Smooth muscle cell (in vitro differentiated cells): ENCODE data around the gene NOC4L. TPM values are rescaled to one million over a fixed set of nuclear protein-coding genes. Genes with fewer than 3 reads are reported as not detected.

Source experiments
- DNase-seq: peaks from one replicate; lab custom pipeline; 2025; ENCODE audit not compliant: unreplicated experiment; lab: John Stamatoyannopoulos, UW
- H2AFZ ChIP-seq: fragments of 200-600 bp; sonication (generic); 2 replicates; pipeline ENCODE4 v1.6.0; 2016; ENCODE audit warnings: antibody characterized with exemption, low read depth, mild to moderate bottlenecking
- H3F3A ChIP-seq: fragments of 200-600 bp; sonication (generic); 2 replicates; pipeline ENCODE4 v1.6.0; 2017; ENCODE audit warnings: antibody characterized with exemption, low read depth
- H3K27ac ChIP-seq: fragments of 200-600 bp; sonication (generic); 2 replicates; pipeline ENCODE4 v1.5.1; 2016; ENCODE audit warnings: low read depth, mild to moderate bottlenecking
- H3K27me3 ChIP-seq: fragments of 200-600 bp; sonication (generic); 2 replicates; pipeline ENCODE4 v1.6.1; 2016; ENCODE audit warnings: low read depth, mild to moderate bottlenecking
- H3K36me3 ChIP-seq: fragments of 200-600 bp; sonication (generic); 2 replicates; pipeline ENCODE4 v1.5.1; 2016; ENCODE audit warnings: low read depth
- H3K4me1 ChIP-seq: fragments of 200-600 bp; sonication (generic); 2 replicates; pipeline ENCODE4 v1.5.1; 2016; ENCODE audit warnings: low read depth
- H3K4me2 ChIP-seq: fragments of 200-600 bp; sonication (generic); 2 replicates; pipeline ENCODE4 v1.6.0; 2016; ENCODE audit warnings: mild to moderate bottlenecking
- H3K4me3 ChIP-seq: fragments of 200-600 bp; sonication (generic); 2 replicates; pipeline ENCODE4 v1.5.1; 2016; ENCODE audit warnings: mild to moderate bottlenecking
- H3K79me2 ChIP-seq: fragments of 200-600 bp; sonication (generic); 2 replicates; pipeline ENCODE4 v1.6.0; 2016; ENCODE audit warnings: low read depth, mild to moderate bottlenecking
- H3K9ac ChIP-seq: fragments of 200-600 bp; sonication (generic); 2 replicates; pipeline ENCODE4 v1.6.0; 2016; ENCODE audit warnings: low read depth
- H3K9me3 ChIP-seq: fragments of 200-600 bp; sonication (generic); replicated peaks from 2 replicates; pipeline ENCODE4 v1.5.1; 2016; ENCODE audit warnings: low read depth
- H4K20me1 ChIP-seq: fragments of 200-600 bp; sonication (generic); 2 replicates; pipeline ENCODE4 v1.6.0; 2016; ENCODE audit warnings: low read depth
- WGBS: methylation state at CpG from one replicate; pipeline ENCODE4 v1.1.7; 2016; ENCODE audit warnings: low lambda C conversion rate; 5-methylcytosine and 5-hydroxymethylcytosine counted together
- polyA plus RNA-seq: library from polyadenylated mRNA; unstranded; fragments of >200 nt; fragmentation: Nextera tagmentation; extraction: Ambion mirVana; gene quantifications from 2 replicates; pipeline ENCODE4 v1.2.1, GENCODE V29; 2016
- total RNA-seq: library from RNA; depleted of rRNA; stranded (reverse); fragments of >200 nt; gene quantifications from 2 replicates; pipeline ENCODE4 v1.2.3, GENCODE V29; 2014
- TF ChIP-seq, protein P1 (sequence below): fragments of 200-600 bp; sonication (generic); IDR thresholded peaks from 2 replicates; pipeline ENCODE4 v1.5.1; 2017; ENCODE audit warnings: borderline replicate concordance, mild to moderate bottlenecking, antibody characterized with exemption; ENCODE audit not compliant: insufficient read depth, poor library complexity, severe bottlenecking

The NOC4L gene
- total and polyA plus RNA-seq, 2 experiments from 2014 or later = 9.8 to 39.9 TPM

DNA sequence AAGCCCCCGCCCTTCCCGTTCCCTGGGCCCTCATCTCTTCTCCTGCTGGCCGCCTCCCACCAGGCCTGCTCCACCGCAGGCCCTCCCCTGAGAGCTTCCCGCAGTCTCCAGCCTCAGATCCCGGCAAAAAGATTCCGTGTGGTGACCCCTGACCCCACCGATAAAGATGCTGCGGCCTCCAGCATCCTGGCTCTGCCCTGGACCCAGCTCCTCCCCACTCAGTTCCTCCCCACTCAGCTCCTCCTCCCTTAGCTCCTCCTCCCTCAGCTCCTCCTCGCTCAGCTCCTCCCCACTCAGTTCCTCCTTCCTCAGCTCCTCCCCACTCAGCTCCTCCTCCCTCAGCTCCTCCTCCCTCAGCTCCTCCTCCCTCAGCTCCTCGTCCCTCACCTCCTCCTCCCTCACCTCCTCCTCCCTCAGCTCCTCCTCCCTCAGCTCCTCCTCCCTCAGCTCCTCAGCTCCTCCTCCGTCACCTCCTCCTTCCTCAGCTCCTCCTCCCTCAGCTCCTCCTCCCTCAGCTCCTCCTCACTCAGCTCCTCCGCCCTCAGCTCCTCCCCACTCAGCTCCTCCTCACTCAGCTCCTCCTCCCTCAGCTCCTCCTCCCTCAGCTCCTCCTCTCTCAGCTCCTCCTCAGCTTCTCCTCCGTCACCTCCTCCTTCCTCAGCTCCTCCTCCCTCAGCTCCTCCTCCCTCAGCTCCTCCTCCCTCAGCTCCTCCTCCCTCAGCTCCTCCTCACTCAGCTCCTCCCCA lies 17.0 kb downstream of the NOC4L start:
- no peak overlapping the region for H3K4me2 ChIP-seq
- no peaks in the 10 kb centered on the region for H3K4me1 ChIP-seq
- H3K27ac ChIP-seq = no peak overlapping the region
- H2AFZ ChIP-seq = no peak overlapping the region
- no peaks in the 10 kb centered on the region for H4K20me1 ChIP-seq
- no peaks in the 10 kb centered on the region for H3K9me3 ChIP-seq
- H3K27me3 ChIP-seq = no peaks in the 10 kb centered on the region
- DNase-seq = no peak
- H3F3A ChIP-seq = no peaks in the 10 kb centered on the region
- no peak overlapping the region for H3K4me3 ChIP-seq
- H3K9ac ChIP-seq = no peak overlapping the region
- no peaks in the 10 kb centered on the region for H3K79me2 ChIP-seq
- WGBS = 81% methylated on average over 7 of the region's 14 CpGs
- no peaks in the 10 kb centered on the region for H3K36me3 ChIP-seq
- TF ChIP-seq, protein P1, sequence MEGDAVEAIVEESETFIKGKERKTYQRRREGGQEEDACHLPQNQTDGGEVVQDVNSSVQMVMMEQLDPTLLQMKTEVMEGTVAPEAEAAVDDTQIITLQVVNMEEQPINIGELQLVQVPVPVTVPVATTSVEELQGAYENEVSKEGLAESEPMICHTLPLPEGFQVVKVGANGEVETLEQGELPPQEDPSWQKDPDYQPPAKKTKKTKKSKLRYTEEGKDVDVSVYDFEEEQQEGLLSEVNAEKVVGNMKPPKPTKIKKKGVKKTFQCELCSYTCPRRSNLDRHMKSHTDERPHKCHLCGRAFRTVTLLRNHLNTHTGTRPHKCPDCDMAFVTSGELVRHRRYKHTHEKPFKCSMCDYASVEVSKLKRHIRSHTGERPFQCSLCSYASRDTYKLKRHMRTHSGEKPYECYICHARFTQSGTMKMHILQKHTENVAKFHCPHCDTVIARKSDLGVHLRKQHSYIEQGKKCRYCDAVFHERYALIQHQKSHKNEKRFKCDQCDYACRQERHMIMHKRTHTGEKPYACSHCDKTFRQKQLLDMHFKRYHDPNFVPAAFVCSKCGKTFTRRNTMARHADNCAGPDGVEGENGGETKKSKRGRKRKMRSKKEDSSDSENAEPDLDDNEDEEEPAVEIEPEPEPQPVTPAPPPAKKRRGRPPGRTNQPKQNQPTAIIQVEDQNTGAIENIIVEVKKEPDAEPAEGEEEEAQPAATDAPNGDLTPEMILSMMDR = no peak

DNA sequence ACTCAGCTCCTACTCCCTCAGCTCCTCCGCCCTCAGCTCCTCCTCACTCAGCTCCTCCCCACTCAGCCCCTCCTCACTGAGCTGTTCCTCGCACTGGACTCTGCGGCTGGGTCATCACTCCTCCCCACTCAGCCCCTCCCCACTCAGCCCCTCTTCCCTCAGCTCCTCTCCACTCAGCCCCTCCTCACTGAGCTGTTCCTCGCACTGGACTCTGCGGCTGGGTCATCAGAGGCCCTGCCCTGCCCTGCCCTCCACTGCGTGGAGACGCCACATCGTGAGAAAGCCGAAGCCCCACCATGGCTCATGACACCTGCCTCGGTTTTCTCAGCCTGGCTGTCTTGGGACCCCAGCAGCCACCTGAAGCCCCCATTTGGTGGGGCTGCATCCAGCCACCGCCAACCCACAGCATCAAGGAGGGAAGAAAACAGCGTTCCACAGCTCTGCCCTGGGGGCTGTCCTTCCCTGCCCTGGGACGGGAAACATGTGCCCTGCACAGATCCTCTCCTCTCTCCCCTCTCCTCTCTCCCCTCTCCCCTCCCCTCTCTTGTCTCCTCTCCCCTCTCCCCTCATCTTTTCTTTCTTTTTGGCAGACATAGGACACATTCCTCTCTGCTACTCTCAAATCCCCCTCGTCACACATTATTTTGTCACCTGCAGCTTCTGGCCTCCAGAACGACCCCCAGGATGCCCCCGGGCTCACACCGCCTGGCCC lies 17.7 kb downstream of the NOC4L start:
- H3K4me3 ChIP-seq = no peak overlapping the region
- no peak overlapping the region for H3K4me2 ChIP-seq

DNA sequence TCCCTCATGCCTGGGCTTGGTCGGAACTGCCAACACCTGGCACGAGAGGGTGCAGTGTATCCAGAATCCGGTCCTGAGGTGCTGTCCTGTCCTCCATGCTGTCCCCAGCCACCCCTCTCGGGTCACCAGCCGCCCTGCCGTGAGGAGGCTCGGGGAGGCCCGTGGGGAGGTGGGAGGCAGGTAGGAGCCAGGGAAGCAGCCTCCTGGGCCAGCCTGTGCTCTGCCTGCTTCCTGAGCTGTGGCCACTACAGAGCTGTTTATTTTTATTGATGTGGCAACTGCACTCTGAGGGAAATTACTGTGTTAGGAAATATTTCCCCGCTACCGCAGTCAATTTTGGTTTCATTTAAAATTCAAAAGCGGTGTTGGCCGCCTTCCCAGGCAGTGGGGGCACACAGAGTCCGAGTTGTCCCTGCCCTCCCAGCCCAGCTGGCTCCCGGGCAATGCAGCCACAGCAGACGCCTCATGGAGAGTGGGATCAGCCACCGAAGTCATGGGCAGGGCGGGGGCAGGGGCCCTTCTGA lies 18.3 kb downstream of the NOC4L start:
- TF ChIP-seq, protein P1 = no peak
- no peak overlapping the region for H3K27ac ChIP-seq
- 66% methylated on average over 16 of the region's 17 CpGs for WGBS
- H3K9ac ChIP-seq = no peak overlapping the region
- H3K9me3 ChIP-seq = no peaks in the 10 kb centered on the region
- H3K79me2 ChIP-seq = no peaks in the 10 kb centered on the region
- H2AFZ ChIP-seq = no peak overlapping the region
- H3K4me3 ChIP-seq = no peak overlapping the region
- no peak overlapping the region for H3K4me2 ChIP-seq
- H3F3A ChIP-seq = no peaks in the 10 kb centered on the region
- H4K20me1 ChIP-seq = no peaks in the 10 kb centered on the region
- H3K4me1 ChIP-seq = no peaks in the 10 kb centered on the region
- DNase-seq = no peak
- H3K27me3 ChIP-seq = no peaks in the 10 kb centered on the region
- no peaks in the 10 kb centered on the region for H3K36me3 ChIP-seq

More for the DNA sequence above, 17.7 kb downstream of the NOC4L start:
- Histone ChIP-seq H3K27me3 (no peaks in the 10 kb centered on the region), H3F3A (no peaks in the 10 kb centered on the region), H3K4me1 (no peaks in the 10 kb centered on the region), H3K9me3 (no peaks in the 10 kb centered on the region), H2AFZ (no peak overlapping the region), H3K27ac (no peak overlapping the region), H3K36me3 (no peaks in the 10 kb centered on the region), H3K9ac (no peak overlapping the region), H3K79me2 (no peaks in the 10 kb centered on the region), H4K20me1 (no peaks in the 10 kb centered on the region)
- TF ChIP-seq, protein P1 = no peak
- no peak for DNase-seq
- WGBS = 74% methylated on average over 14 of the region's 17 CpGs
